ENCODE results near the gene ARL13B.
"Not testable (repeated sequence)": the region's sequence is repeated elsewhere in the genome, so short reads cannot be mapped to it uniquely, and the experiment has no call there.

ARL13B gene

GRCh38 chr3:94001191-94001590 is 21.2 kb downstream of the ARL13B start:
- DNase-seq, result no peak

- DNase-seq, result no peak
Observed at GRCh38 chr3:94001827-94002495, 22.0 kb downstream of the ARL13B start.

GRCh38 chr3:94004301-94004910 is 24.5 kb downstream of the ARL13B start:
- peak in 1 of 2 donors; percentile 63 for DNase-seq

- DNase-seq, result no peak
Observed at GRCh38 chr3:94008253-94008652, 28.3 kb downstream of the ARL13B start.

- no peak for DNase-seq
Observed at GRCh38 chr3:94009608-94010007, 29.7 kb downstream of the ARL13B start.

GRCh38 chr3:94011233-94011711 is 31.3 kb downstream of the ARL13B start:
- no peak for DNase-seq

GRCh38 chr3:94012185-94012584 is 32.2 kb downstream of the ARL13B start:
- no peak for DNase-seq

GRCh38 chr3:94015025-94015424 is 35.1 kb downstream of the ARL13B start:
- no peak for DNase-seq

- no peak for DNase-seq
Observed at GRCh38 chr3:94019659-94020058, 39.7 kb downstream of the ARL13B start.

GRCh38 chr3:94020293-94020692 is 40.3 kb downstream of the ARL13B start:
- no peak for DNase-seq

- no peak for DNase-seq
Observed at GRCh38 chr3:94024385-94024784, 44.4 kb downstream of the ARL13B start.

- DNase-seq, result no peak
Observed at GRCh38 chr3:94026623-94027022, 46.7 kb downstream of the ARL13B start.

- DNase-seq, result no peak
Observed at GRCh38 chr3:94028093-94028837, 48.3 kb downstream of the ARL13B start, which contains the start of gene STX19. STX19 (minus strand) TSS chr3:94028597; CDS start chr3:94015269, 13,328 bp downstream.

- peak in 1 of 2 donors; percentile 18 for DNase-seq
Observed at GRCh38 chr3:94036909-94037507, 57.1 kb downstream of the ARL13B start.

- no peak for DNase-seq
Observed at GRCh38 chr3:94043285-94043684, 63.3 kb downstream of the ARL13B start.

- DNase-seq, result not testable (repeated sequence)
Observed at GRCh38 chr3:94044100-94044936, 64.4 kb downstream of the ARL13B start.

GRCh38 chr3:94046533-94046932 is 66.6 kb downstream of the ARL13B start:
- DNase-seq, result no peak

- no peak for DNase-seq
Observed at GRCh38 chr3:94049267-94049666, 69.3 kb downstream of the ARL13B start.

- no peak for DNase-seq
Observed at GRCh38 chr3:94050546-94050945, 70.6 kb downstream of the ARL13B start.

GRCh38 chr3:94061297-94061696 is 81.3 kb downstream of the ARL13B start:
- no peak for DNase-seq

GRCh38 chr3:94062513-94063404 is 82.8 kb downstream of the ARL13B start, which contains the start of the genes DHFR2 and NSUN3:
DHFR2 (minus strand) TSS chr3:94062916; CDS start chr3:94061511, 1,405 bp downstream.
NSUN3 (plus strand) TSS chr3:94063061; CDS start chr3:94063127, 66 bp downstream.
- DNase-seq, result peak; percentile 87 to 91
